ENCODE data around the gene FASTK.

FASTK gene

GRCh38 chr7:151056283-151056665 is 24.3 kb downstream of the FASTK start:
- H3K4me3 ChIP-seq (ENCODE audit: low read depth, low read length) = no peak overlapping the region
- TF ChIP-seq CTCF (IDR thresholded peaks at IDR 0.05; ENCODE audit: low read depth, low read length, missing control alignments) = no peak
- no peak for DNase-seq (ENCODE audit: low read depth)

- no peak overlapping the region for H3K4me3 ChIP-seq (ENCODE audit: low read depth, low read length)
- no peak for TF ChIP-seq CTCF (IDR thresholded peaks at IDR 0.05; ENCODE audit: low read depth, low read length, missing control alignments)
- no peak for DNase-seq (ENCODE audit: low read depth)
These were observed 26.9 kb downstream of the FASTK start for GRCh38 chr7:151053751-151054150.

GRCh38 chr7:151053096-151053495 is 27.5 kb downstream of the FASTK start:
- no peak for DNase-seq (ENCODE audit: low read depth)
- TF ChIP-seq CTCF (IDR thresholded peaks at IDR 0.05; ENCODE audit: low read depth, low read length, missing control alignments) = no peak
- H3K4me3 ChIP-seq (ENCODE audit: low read depth, low read length) = no peak overlapping the region

- no peak overlapping the region for H3K4me3 ChIP-seq (ENCODE audit: low read depth, low read length)
- TF ChIP-seq CTCF (IDR thresholded peaks at IDR 0.05; ENCODE audit: low read depth, low read length, missing control alignments) = no peak
- DNase-seq (ENCODE audit: low read depth) = no peak
These were observed 29.5 kb downstream of the FASTK start for GRCh38 chr7:151051108-151051507.

GRCh38 chr7:151048911-151049463 is 31.6 kb downstream of the FASTK start:
- no peak for TF ChIP-seq CTCF (IDR thresholded peaks at IDR 0.05; ENCODE audit: low read depth, low read length, missing control alignments)
- H3K4me3 ChIP-seq (ENCODE audit: low read depth, low read length) = no peak overlapping the region

GRCh38 chr7:151047976-151048815 is 32.4 kb downstream of the FASTK start, which contains the start of gene ASIC3:
Gene ASIC3, plus strand, starts transcription at chr7:151048531. Its CDS starts 355 bp downstream, at chr7:151048886.
- no peak within 1 kb of the TSS for H3K4me3 ChIP-seq (ENCODE audit: low read depth, low read length)
- DNase-seq (ENCODE audit: low read depth) = no peak
- no peak for TF ChIP-seq CTCF (IDR thresholded peaks at IDR 0.05; ENCODE audit: low read depth, low read length, missing control alignments)

More at GRCh38 chr7:151048911-151049463, 31.6 kb downstream of the FASTK start:
- no peak for DNase-seq (ENCODE audit: low read depth)

Measured in GM12864 (cell line).